ENCODE measurements around the gene LAMC1. TPM values are rescaled to one million over a fixed set of nuclear protein-coding genes. Genes with fewer than 3 reads are reported as not detected.

LAMC1 gene
- total RNA-seq, 2 donors from 2014 or later = 39.3 to 141 TPM

- TF ChIP-seq, protein P1, sequence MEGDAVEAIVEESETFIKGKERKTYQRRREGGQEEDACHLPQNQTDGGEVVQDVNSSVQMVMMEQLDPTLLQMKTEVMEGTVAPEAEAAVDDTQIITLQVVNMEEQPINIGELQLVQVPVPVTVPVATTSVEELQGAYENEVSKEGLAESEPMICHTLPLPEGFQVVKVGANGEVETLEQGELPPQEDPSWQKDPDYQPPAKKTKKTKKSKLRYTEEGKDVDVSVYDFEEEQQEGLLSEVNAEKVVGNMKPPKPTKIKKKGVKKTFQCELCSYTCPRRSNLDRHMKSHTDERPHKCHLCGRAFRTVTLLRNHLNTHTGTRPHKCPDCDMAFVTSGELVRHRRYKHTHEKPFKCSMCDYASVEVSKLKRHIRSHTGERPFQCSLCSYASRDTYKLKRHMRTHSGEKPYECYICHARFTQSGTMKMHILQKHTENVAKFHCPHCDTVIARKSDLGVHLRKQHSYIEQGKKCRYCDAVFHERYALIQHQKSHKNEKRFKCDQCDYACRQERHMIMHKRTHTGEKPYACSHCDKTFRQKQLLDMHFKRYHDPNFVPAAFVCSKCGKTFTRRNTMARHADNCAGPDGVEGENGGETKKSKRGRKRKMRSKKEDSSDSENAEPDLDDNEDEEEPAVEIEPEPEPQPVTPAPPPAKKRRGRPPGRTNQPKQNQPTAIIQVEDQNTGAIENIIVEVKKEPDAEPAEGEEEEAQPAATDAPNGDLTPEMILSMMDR (IDR thresholded peaks at IDR 0.05) = no peak
- TF ChIP-seq POLR2AphosphoS5 (IDR thresholded peaks at IDR 0.05) = no peak
- DNase-seq (ENCODE audit: low spot score) = no peak
- 55% methylated on average over 2 of the region's 2 CpGs for WGBS
- H3K4me1 ChIP-seq (replicated peaks) = peaks cover 9% of the 10 kb centered on the region
- no peak overlapping the region for H3K27ac ChIP-seq
- H3K36me3 ChIP-seq = no peaks in the 10 kb centered on the region
- intact Hi-C loops (cut with DNase I) = no loop called here
- H3K27me3 ChIP-seq (replicated peaks; ENCODE audit: insufficient read depth) = no peaks in the 10 kb centered on the region
- H3K4me3 ChIP-seq = no peak overlapping the region
- no peaks in the 10 kb centered on the region for H3K9me3 ChIP-seq
These were observed 68.0 kb downstream of the LAMC1 start for GRCh38 chr1:183091181-183091580.

- intact Hi-C loops (cut with DNase I) = no loop called here
- no peaks in the 10 kb centered on the region for H3K9me3 ChIP-seq
- WGBS = 72% methylated on average over 2 of the region's 2 CpGs
- no peak overlapping the region for H3K27ac ChIP-seq
- H3K4me3 ChIP-seq = no peak overlapping the region
- no peak for DNase-seq (ENCODE audit: low spot score)
- H3K4me1 ChIP-seq (replicated peaks) = peaks cover 9% of the 10 kb centered on the region
- TF ChIP-seq POLR2AphosphoS5 (IDR thresholded peaks at IDR 0.05) (no peak), POLR2A (IDR thresholded peaks at IDR 0.05) (no peak)
- TF ChIP-seq, protein P1 (IDR thresholded peaks at IDR 0.05) = no peak
- H3K36me3 ChIP-seq = no peaks in the 10 kb centered on the region
- H3K27me3 ChIP-seq (replicated peaks; ENCODE audit: insufficient read depth) = no peaks in the 10 kb centered on the region
These were observed 69.1 kb downstream of the LAMC1 start for GRCh38 chr1:183092350-183092749.

DNA sequence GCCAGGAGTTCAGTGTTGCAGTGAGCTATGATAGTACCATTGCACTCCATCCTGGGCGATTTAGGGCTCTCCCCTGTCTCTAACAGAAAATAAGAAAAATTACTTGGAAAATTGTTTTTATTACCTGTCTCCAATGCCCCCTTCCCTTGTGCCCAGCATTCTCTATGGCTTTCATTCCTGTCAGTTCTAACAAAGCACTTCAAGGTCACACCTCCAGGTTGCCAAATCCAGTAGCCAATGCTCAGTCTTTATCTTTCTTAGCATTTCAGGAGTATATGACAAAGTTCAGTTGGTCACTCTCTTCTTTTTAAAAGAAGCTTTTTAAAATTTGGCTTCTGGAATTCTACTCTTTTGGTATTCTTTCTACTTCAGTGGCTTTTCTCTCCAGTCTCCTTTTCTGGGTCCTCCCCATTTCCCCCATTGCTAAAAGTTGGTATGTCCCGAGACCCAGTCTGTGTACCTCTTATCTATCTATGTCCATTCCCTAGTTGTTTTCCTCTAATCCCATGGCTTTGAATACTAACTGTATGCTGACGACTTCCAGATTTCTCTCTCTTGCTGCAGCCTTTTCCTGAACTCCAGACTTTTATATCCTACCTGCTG is 69.9 kb downstream of the LAMC1 start:
- Histone ChIP-seq H3K27me3 (replicated peaks; ENCODE audit: insufficient read depth) (no peaks in the 10 kb centered on the region), H3K4me1 (replicated peaks) (peaks cover 9% of the 10 kb centered on the region), H3K27ac (no peak overlapping the region), H3K36me3 (no peaks in the 10 kb centered on the region), H3K4me3 (no peak overlapping the region), H3K9me3 (no peaks in the 10 kb centered on the region)
- intact Hi-C loops (cut with DNase I) = no loop called here
- TF ChIP-seq POLR2AphosphoS5 (IDR thresholded peaks at IDR 0.05) (no peak), POLR2A (IDR thresholded peaks at IDR 0.05) (no peak)
- TF ChIP-seq, protein P1 (IDR thresholded peaks at IDR 0.05) = no peak
- WGBS = 97% methylated on average over 3 of the region's 3 CpGs
- DNase-seq (ENCODE audit: low spot score) = no peak

DNA sequence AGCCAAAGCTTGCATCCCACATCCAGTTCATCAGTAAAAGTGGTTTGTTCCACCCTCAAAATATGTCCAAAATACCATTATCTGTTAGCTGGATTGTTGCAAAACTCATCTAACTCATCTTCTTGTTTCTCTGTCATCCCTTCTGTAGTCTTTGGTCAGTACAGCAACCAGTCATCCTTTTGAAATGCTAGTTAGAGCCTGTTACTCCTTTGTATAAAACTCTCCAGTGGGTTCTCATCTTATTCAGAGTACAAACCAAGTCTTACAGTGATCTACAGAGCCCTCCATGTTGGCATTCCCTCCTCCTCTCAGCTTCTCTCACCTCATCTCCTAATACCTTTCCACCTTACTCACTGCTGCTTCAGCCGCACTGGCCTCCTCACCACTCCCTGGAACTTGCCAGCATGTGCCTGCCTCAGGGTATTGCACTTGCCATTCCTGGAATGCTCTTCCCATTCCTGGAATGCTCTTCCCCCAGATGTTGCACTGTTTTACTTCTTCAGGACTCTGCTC is 70.6 kb downstream of the LAMC1 start:
- Histone ChIP-seq H3K4me1 (replicated peaks) (peaks cover 9% of the 10 kb centered on the region), H3K9me3 (no peaks in the 10 kb centered on the region), H3K36me3 (no peaks in the 10 kb centered on the region), H3K27me3 (replicated peaks; ENCODE audit: insufficient read depth) (no peaks in the 10 kb centered on the region), H3K27ac (no peak overlapping the region), H3K4me3 (no peak overlapping the region)
- WGBS = 86% methylated on average over 1 of the region's 1 CpG
- DNase-seq (ENCODE audit: low spot score) = no peak
- intact Hi-C loops (cut with DNase I) = no loop called here
- TF ChIP-seq POLR2AphosphoS5 (IDR thresholded peaks at IDR 0.05) (no peak), POLR2A (IDR thresholded peaks at IDR 0.05) (no peak)
- TF ChIP-seq, protein P1 (IDR thresholded peaks at IDR 0.05) = no peak

- no peaks in the 10 kb centered on the region for H3K27me3 ChIP-seq (replicated peaks; ENCODE audit: insufficient read depth)
- no peaks in the 10 kb centered on the region for H3K36me3 ChIP-seq
- peaks cover 9% of the 10 kb centered on the region for H3K4me1 ChIP-seq (replicated peaks)
- WGBS = 45% methylated on average over 2 of the region's 2 CpGs
- intact Hi-C loops (cut with DNase I) = no loop called here
- no peaks in the 10 kb centered on the region for H3K9me3 ChIP-seq
- TF ChIP-seq POLR2AphosphoS5 (IDR thresholded peaks at IDR 0.05) = no peak
- TF ChIP-seq, protein P1 (IDR thresholded peaks at IDR 0.05) = no peak
- H3K4me3 ChIP-seq = no peak overlapping the region
- no peak overlapping the region for H3K27ac ChIP-seq
- DNase-seq (ENCODE audit: low spot score) = no peak
These were observed 71.1 kb downstream of the LAMC1 start for GRCh38 chr1:183094351-183094750.
